HFFc6 (cell line): ENCODE measurements around the gene MRPS14. TPM values are rescaled to one million over a fixed set of nuclear protein-coding genes. Genes with fewer than 3 reads are reported as not detected.

Experiments used
- DNase-seq: peaks from one replicate; pipeline ENCODE4 v3.0.0-alpha.2; 2018
- H3K27ac Mint-ChIP-seq: 2 replicates; pipeline ENCODE4 v1.8.0; 2020; ENCODE audit warnings: mild to moderate bottlenecking, mixed read lengths
- H3K27me3 Mint-ChIP-seq: 2 replicates; pipeline ENCODE4 v1.8.0; 2021; ENCODE audit warnings: mild to moderate bottlenecking, moderate library complexity, mixed read lengths; ENCODE audit not compliant: insufficient read depth
- H3K36me3 Mint-ChIP-seq: 2 replicates; pipeline ENCODE4 v1.8.0; 2021; ENCODE audit warnings: low read depth, mixed read lengths
- H3K4me1 Mint-ChIP-seq: 2 replicates; pipeline ENCODE4 v1.8.0; 2020; ENCODE audit warnings: low read depth, mixed read lengths
- H3K4me3 Mint-ChIP-seq: 2 replicates; pipeline ENCODE4 v1.8.0; 2020; ENCODE audit warnings: mild to moderate bottlenecking, moderate library complexity, mixed read lengths
- H3K9me3 Mint-ChIP-seq: 2 replicates; pipeline ENCODE4 v1.8.0; 2020; ENCODE audit warnings: mild to moderate bottlenecking, mixed read lengths
- total RNA-seq, 6 experiments: library from RNA; stranded (reverse); fragmentation: NEBNext Ultra II Directional; extraction: Animal tissue kit (Norgen Biotek cat#: 25700); gene quantifications; 2 replicates in 1 of 6; 3 replicates in 5 of 6; pipeline ENCODE4 v1.2.3, GENCODE V29; 2021
- TF ChIP-seq, protein P1 (sequence below): fragments of 200-600 bp; sonication (generic); IDR thresholded peaks from 2 replicates; pipeline ENCODE4 v1.5.0; 2021; ENCODE audit warnings: antibody characterized with exemption, mild to moderate bottlenecking

MRPS14 gene
- total RNA-seq, 6 experiments from 2014 or later = 30.1 to 43.4 (median 36.6) TPM

DNA sequence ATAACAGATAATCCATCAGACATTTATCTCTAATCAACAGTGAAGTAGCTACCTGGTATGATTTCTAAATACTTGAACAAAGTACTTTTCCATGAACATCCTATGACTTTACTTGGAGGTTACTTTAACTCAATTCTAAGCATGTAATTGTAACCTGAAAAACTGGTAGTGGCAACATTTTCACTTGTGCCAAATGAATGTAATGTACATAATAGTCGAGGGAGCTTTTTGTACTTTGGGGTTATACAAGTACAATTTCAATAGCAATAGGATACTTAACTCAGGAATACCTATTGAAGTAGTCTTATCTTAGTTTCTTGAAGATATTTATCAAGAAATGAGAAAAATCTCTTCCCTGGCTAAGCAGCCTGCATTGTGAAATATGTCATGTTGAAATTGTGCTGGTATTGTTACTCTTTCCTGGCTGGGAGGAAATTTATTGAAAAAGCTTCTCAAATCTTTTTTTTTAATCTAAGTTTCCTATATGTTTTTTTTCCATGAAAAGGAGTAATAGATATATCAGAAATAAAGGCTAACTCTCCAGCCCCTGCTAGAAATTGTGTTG lies 57.1 kb downstream of the MRPS14 start:
- Mint-ChIP-seq H3K27ac (no peak overlapping the region), H3K27me3 (no peaks in the 10 kb centered on the region), H3K9me3 (no peaks in the 10 kb centered on the region), H3K4me1 (peaks cover 15% of the 10 kb centered on the region), H3K36me3 (no peaks in the 10 kb centered on the region), H3K4me3 (no peak overlapping the region)
- TF ChIP-seq, protein P1, sequence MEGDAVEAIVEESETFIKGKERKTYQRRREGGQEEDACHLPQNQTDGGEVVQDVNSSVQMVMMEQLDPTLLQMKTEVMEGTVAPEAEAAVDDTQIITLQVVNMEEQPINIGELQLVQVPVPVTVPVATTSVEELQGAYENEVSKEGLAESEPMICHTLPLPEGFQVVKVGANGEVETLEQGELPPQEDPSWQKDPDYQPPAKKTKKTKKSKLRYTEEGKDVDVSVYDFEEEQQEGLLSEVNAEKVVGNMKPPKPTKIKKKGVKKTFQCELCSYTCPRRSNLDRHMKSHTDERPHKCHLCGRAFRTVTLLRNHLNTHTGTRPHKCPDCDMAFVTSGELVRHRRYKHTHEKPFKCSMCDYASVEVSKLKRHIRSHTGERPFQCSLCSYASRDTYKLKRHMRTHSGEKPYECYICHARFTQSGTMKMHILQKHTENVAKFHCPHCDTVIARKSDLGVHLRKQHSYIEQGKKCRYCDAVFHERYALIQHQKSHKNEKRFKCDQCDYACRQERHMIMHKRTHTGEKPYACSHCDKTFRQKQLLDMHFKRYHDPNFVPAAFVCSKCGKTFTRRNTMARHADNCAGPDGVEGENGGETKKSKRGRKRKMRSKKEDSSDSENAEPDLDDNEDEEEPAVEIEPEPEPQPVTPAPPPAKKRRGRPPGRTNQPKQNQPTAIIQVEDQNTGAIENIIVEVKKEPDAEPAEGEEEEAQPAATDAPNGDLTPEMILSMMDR = no peak
- DNase-seq = no peak

- Mint-ChIP-seq H3K4me3 (no peak overlapping the region), H3K27ac (no peak overlapping the region), H3K4me1 (peaks cover 15% of the 10 kb centered on the region), H3K36me3 (no peaks in the 10 kb centered on the region), H3K27me3 (no peaks in the 10 kb centered on the region), H3K9me3 (no peaks in the 10 kb centered on the region)
- TF ChIP-seq, protein P1 = no peak
- DNase-seq = no peak
These were observed 57.7 kb downstream of the MRPS14 start for GRCh38 chr1:174965362-174966007.

GRCh38 chr1:174964972-174965361 lies 58.3 kb downstream of the MRPS14 start:
- peaks cover 15% of the 10 kb centered on the region for H3K4me1 Mint-ChIP-seq
- no peaks in the 10 kb centered on the region for H3K36me3 Mint-ChIP-seq
- no peak for DNase-seq
- H3K27me3 Mint-ChIP-seq = no peaks in the 10 kb centered on the region
- no peaks in the 10 kb centered on the region for H3K9me3 Mint-ChIP-seq
- TF ChIP-seq, protein P1 = no peak
- H3K27ac Mint-ChIP-seq = no peak overlapping the region
- H3K4me3 Mint-ChIP-seq = no peak overlapping the region

- Mint-ChIP-seq H3K27me3 (no peaks in the 10 kb centered on the region), H3K36me3 (no peaks in the 10 kb centered on the region), H3K4me1 (peaks cover 15% of the 10 kb centered on the region), H3K27ac (no peak overlapping the region), H3K9me3 (no peaks in the 10 kb centered on the region), H3K4me3 (no peak overlapping the region)
- TF ChIP-seq, protein P1 = no peak
- DNase-seq = no peak
These were observed 58.8 kb downstream of the MRPS14 start for GRCh38 chr1:174964261-174964971.

DNA sequence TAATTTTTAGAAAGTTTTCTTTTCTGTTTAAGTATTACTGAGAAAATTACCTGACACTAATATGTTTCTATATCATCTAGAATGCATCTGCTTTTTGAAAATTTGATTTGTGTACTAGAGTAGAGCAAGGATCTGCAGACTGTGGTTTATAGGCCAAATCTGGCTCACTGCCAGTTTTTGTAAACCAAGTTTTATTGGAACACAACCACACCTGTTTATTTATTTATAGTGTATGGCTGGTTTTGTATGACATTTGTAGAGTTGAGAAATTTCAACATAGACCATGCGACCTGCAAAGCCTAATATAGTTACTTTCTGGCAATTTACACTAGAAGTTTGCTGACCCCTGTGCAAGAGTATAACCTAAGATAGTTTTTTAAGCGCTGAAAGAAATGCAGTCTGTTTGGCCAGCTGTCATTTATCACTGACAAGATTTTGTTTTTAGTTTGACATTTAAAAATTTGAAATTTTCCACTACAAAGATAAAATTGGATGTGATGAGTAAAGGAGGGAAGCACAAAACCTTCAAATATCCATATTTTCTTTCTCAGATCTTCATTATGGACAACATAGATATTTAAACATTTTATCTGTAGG lies 59.6 kb downstream of the MRPS14 start:
- H3K27ac Mint-ChIP-seq = no peak overlapping the region
- no peak for DNase-seq
- TF ChIP-seq, protein P1 = no peak
- no peaks in the 10 kb centered on the region for H3K27me3 Mint-ChIP-seq
- H3K4me1 Mint-ChIP-seq = peaks cover 8% of the 10 kb centered on the region
- no peaks in the 10 kb centered on the region for H3K36me3 Mint-ChIP-seq
- H3K9me3 Mint-ChIP-seq = no peaks in the 10 kb centered on the region
- no peak overlapping the region for H3K4me3 Mint-ChIP-seq

Other genes starting within 250 kb of the MRPS14 start
- 100 to 1,000 TPM in 5 of 6 experiments, 10 to 100 TPM in 1; 89.9 to 164 (median 142) TPM for gene CACYBP, start 23.5 kb downstream of the MRPS14 start, total RNA-seq
- gene TNN, start 44.4 kb upstream of the MRPS14 start, total RNA-seq = not detected
- gene KIAA0040, start 169.4 kb upstream of the MRPS14 start, total RNA-seq = not detected